IMR-90 (cell line): ENCODE measurements around the gene MSH3. TPM values are rescaled to one million over a fixed set of nuclear protein-coding genes. Genes with fewer than 3 reads are reported as not detected.

Source experiments
- ATAC-seq: fragments of 200-7000 bp; cut with Tn5 transposase; 2 replicates; pipeline ENCODE4 v1.9.1; 2020; ENCODE audit warnings: low read depth, mild to moderate bottlenecking, moderate library complexity
- BruUV-seq: library from RNA; stranded (reverse); fragments of 400-500 nt; replicated peaks from 2 replicates; lab custom pipeline; 2021; lab: Mats Ljungman, UMichigan
- CTCF ChIA-PET: fragments of 300-600 bp; formaldehyde crosslinking; extraction: SDS; loops from one replicate; lab custom pipeline; 2021; ENCODE audit warnings: antibody characterized with exemption; lab: Yijun Ruan, JAX
- POLR2A ChIA-PET: fragments of 300-600 bp; sonication (Branson Sonifier 250); formaldehyde crosslinking; loops from one replicate; lab custom pipeline; 2022; ENCODE audit warnings: antibody characterized with exemption; ENCODE audit not compliant: unreplicated experiment; lab: Charles Lee
- DNase-seq: peaks from one replicate; pipeline ENCODE4 v3.0.0; 2013
- H2AFZ ChIP-seq: replicated peaks from 2 replicates; pipeline ENCODE3; 2013; ENCODE audit warnings: low read length, mild to moderate bottlenecking; ENCODE audit not compliant: poor library complexity
- H2AK5ac ChIP-seq: 2 replicates; pipeline ENCODE4 v1.6.1; 2013; ENCODE audit warnings: low read depth, low read length, inconsistent platforms
- H2AK9ac ChIP-seq: replicated peaks from 2 replicates; pipeline ENCODE3; 2013; ENCODE audit warnings: mild to moderate bottlenecking, low read depth, low read length, moderate library complexity; ENCODE audit not compliant: poor library complexity
- H2BK120ac ChIP-seq: 2 replicates; pipeline ENCODE4 v1.6.1; 2013; ENCODE audit warnings: low read depth, low read length, inconsistent platforms
- H2BK15ac ChIP-seq: 3 replicates; pipeline ENCODE4 v1.6.1; 2013; ENCODE audit warnings: low read depth, low read length, inconsistent platforms
- H2BK20ac ChIP-seq: 2 replicates; pipeline ENCODE4 v1.6.1; 2013; ENCODE audit warnings: low read depth, mild to moderate bottlenecking, inconsistent platforms, low read length, moderate library complexity
- H2BK5ac ChIP-seq: 2 replicates; pipeline ENCODE4 v1.6.1; 2013; ENCODE audit warnings: mild to moderate bottlenecking, low read depth, low read length, inconsistent platforms; ENCODE audit not compliant: poor library complexity, severe bottlenecking
- H3K14ac ChIP-seq: replicated peaks from 2 replicates; pipeline ENCODE4 v1.6.1; 2013; ENCODE audit warnings: low read depth, low read length, inconsistent platforms
- H3K18ac ChIP-seq: 2 replicates; pipeline ENCODE4 v1.6.1; 2013; ENCODE audit warnings: low read depth, low read length, control low read depth
- H3K23ac ChIP-seq: 2 replicates; pipeline ENCODE4 v1.6.1; 2013; ENCODE audit warnings: low read depth, low read length, inconsistent platforms
- H3K27ac ChIP-seq: 2 replicates; pipeline ENCODE4 v1.5.1; 2013; ENCODE audit warnings: mild to moderate bottlenecking, control low read depth, low read length; ENCODE audit not compliant: insufficient read depth
- H3K27me3 ChIP-seq: 2 replicates; pipeline ENCODE4 v1.6.1; 2013; ENCODE audit warnings: low read length; ENCODE audit not compliant: control insufficient read depth, insufficient read depth
- H3K36me3 ChIP-seq: 2 replicates; pipeline ENCODE4 v1.6.1; 2013; ENCODE audit warnings: low read length, mixed read lengths; ENCODE audit not compliant: control insufficient read depth, insufficient read depth
- H3K4ac ChIP-seq: 2 replicates; pipeline ENCODE4 v1.6.1; 2013; ENCODE audit warnings: low read depth, low read length, inconsistent platforms
- H3K4me1 ChIP-seq: 2 replicates; pipeline ENCODE4 v1.6.1; 2013; ENCODE audit warnings: low read length, mixed read lengths; ENCODE audit not compliant: control insufficient read depth, insufficient read depth
- H3K4me2 ChIP-seq: 2 replicates; pipeline ENCODE4 v1.6.1; 2013; ENCODE audit warnings: low read depth, mild to moderate bottlenecking, control low read depth, low read length, moderate library complexity
- H3K4me3 ChIP-seq: 2 replicates; pipeline ENCODE4 v1.5.1; 2013; ENCODE audit warnings: low read depth, mild to moderate bottlenecking, control low read depth, low read length, moderate library complexity; ENCODE audit not compliant: insufficient read depth
- H3K56ac ChIP-seq: 2 replicates; pipeline ENCODE4 v1.6.1; 2013; ENCODE audit warnings: low read length, inconsistent platforms; ENCODE audit not compliant: insufficient read depth; ENCODE audit errors: extremely low read depth
- H3K79me1 ChIP-seq, 2 experiments: 2 replicates each; pipeline ENCODE4 v1.6.1; 2013; ENCODE audit warnings: low read length in 2 of 2, inconsistent platforms in 1 of 2, low read depth in 1 of 2
- H3K9ac ChIP-seq: 2 replicates; pipeline ENCODE4 v1.6.1; 2013; ENCODE audit warnings: low read depth, low read length, control low read depth
- H3K9me1 ChIP-seq: 2 replicates; pipeline ENCODE4 v1.6.1; 2013; ENCODE audit warnings: low read length, inconsistent platforms; ENCODE audit not compliant: insufficient read depth
- H3K9me3 ChIP-seq: 2 replicates; pipeline ENCODE4 v1.6.1; 2013; ENCODE audit warnings: low read length; ENCODE audit not compliant: control insufficient read depth, insufficient read depth
- H4K20me1 ChIP-seq: 2 replicates; pipeline ENCODE4 v1.6.1; 2013; ENCODE audit warnings: low read length, inconsistent platforms; ENCODE audit not compliant: insufficient read depth
- H4K5ac ChIP-seq: 2 replicates; pipeline ENCODE4 v1.6.1; 2013; ENCODE audit warnings: mild to moderate bottlenecking, low read depth, low read length, control low read depth
- H4K8ac ChIP-seq, 2 experiments: 2 replicates each; pipeline ENCODE4 v1.6.1; 2013; ENCODE audit warnings: low read depth in 2 of 2, low read length in 2 of 2, control low read depth in 1 of 2, inconsistent platforms in 1 of 2
- H4K91ac ChIP-seq: 2 replicates; pipeline ENCODE4 v1.6.1; 2013; ENCODE audit warnings: low read depth, low read length, inconsistent platforms; ENCODE audit not compliant: insufficient read depth
- BHLHE40 ChIP-seq: fragments of 150-350 bp; IDR thresholded peaks from 2 replicates; pipeline ENCODE4 v1.6.1; 2016; ENCODE audit warnings: mild to moderate bottlenecking, low read depth, low read length
- CEBPB ChIP-seq: IDR thresholded peaks from 2 replicates; pipeline ENCODE4 v1.6.1; 2012; ENCODE audit warnings: low read depth, low read length, improper control_type of control experiment
- CHD1 ChIP-seq: IDR thresholded peaks from 2 replicates; pipeline ENCODE4 v1.6.1; 2012; ENCODE audit warnings: low read depth, low read length, improper control_type of control experiment
- FOS ChIP-seq: fragments of 150-350 bp; IDR thresholded peaks from 2 replicates; pipeline ENCODE4 v1.6.1; 2016; ENCODE audit warnings: low read depth, low read length
- MAFK ChIP-seq: IDR thresholded peaks from 2 replicates; pipeline ENCODE4 v1.6.1; 2012; ENCODE audit warnings: low read depth, low read length, improper control_type of control experiment
- MAZ ChIP-seq: IDR thresholded peaks from 2 replicates; pipeline ENCODE4 v1.6.1; 2012; ENCODE audit warnings: low read depth, mild to moderate bottlenecking, low read length, improper control_type of control experiment, moderate library complexity, borderline replicate concordance
- MXI1 ChIP-seq: IDR thresholded peaks from 2 replicates; pipeline ENCODE4 v1.6.1; 2012; ENCODE audit warnings: low read depth, mild to moderate bottlenecking, low read length, moderate library complexity, borderline replicate concordance
- NFE2L2 ChIP-seq: fragments of 150-350 bp; IDR thresholded peaks from 2 replicates; pipeline ENCODE4 v1.6.1; 2016; ENCODE audit warnings: low read depth, mild to moderate bottlenecking, low read length
- RAD21 ChIP-seq: IDR thresholded peaks from 2 replicates; pipeline ENCODE4 v1.6.1; 2012; ENCODE audit warnings: low read length, improper control_type of control experiment
- RCOR1 ChIP-seq: IDR thresholded peaks from 2 replicates; pipeline ENCODE4 v1.6.1; 2012; ENCODE audit warnings: mild to moderate bottlenecking, low read length, improper control_type of control experiment; ENCODE audit not compliant: insufficient replicate concordance
- RFX5 ChIP-seq: IDR thresholded peaks from 2 replicates; pipeline ENCODE4 v1.8.0; 2012; ENCODE audit warnings: low read depth, mild to moderate bottlenecking, low read length, moderate library complexity
- SMC3 ChIP-seq: fragments of 150-350 bp; IDR thresholded peaks from 2 replicates; pipeline ENCODE4 v1.6.1; 2016; ENCODE audit warnings: low read depth, mild to moderate bottlenecking, antibody characterized with exemption, low read length, moderate library complexity
- USF2 ChIP-seq: fragments of 150-350 bp; IDR thresholded peaks from 2 replicates; pipeline ENCODE4 v1.6.1; 2017; ENCODE audit warnings: mild to moderate bottlenecking, antibody characterized with exemption, low read length, low read depth
- WGBS, 2 experiments: methylation state at CpG; one replicate each; pipeline versions ENCODE4 v1.1.5 to v1.1.7; 2013; ENCODE audit warnings: missing lambda C conversion rate in 2 of 2; ENCODE audit not compliant: insufficient read length in 1 of 2; ENCODE audit errors: extremely low coverage in 2 of 2; 5-methylcytosine and 5-hydroxymethylcytosine counted together
- dilution Hi-C: fragments of 300-500 bp; cut with HindIII; formaldehyde crosslinking; loops from one replicate; pipeline ENCODE4 v1.14.3; 2018; ENCODE audit warnings: low sequenced_read_pairs; ENCODE audit not compliant: unreplicated experiment
- in situ Hi-C: fragments of 300-500 bp; cut with MboI; formaldehyde crosslinking; loops from 3 replicates; pipeline ENCODE4 v1.14.3; 2019; ENCODE audit warnings: low sequenced_read_pairs, inconsistent platforms, mixed read lengths
- intact Hi-C: fragments of 100-400 bp; cut with micrococcal nuclease; formaldehyde crosslinking; loops from 2 replicates; pipeline ENCODE4 v1.10.0; 2022
- polyA plus RNA-seq, 3 experiments: library from polyadenylated mRNA; depleted of rRNA; stranded (reverse); fragments of >200 nt; gene quantifications; 2 replicates each; pipeline ENCODE4 v1.2.3, GENCODE V29; 2012; ENCODE audit warnings: low replicate concordance in 1 of 3
- total RNA-seq: library from RNA; depleted of rRNA; stranded (reverse); fragments of >200 nt; gene quantifications from 2 replicates; pipeline ENCODE4 v1.2.3, GENCODE V29; 2012
- TF ChIP-seq, protein P1 (sequence below): fragments of 150-350 bp; IDR thresholded peaks from 2 replicates; pipeline ENCODE4 v1.6.1; 2016; ENCODE audit warnings: low read depth, mild to moderate bottlenecking, low read length, moderate library complexity, borderline replicate concordance
- TF ChIP-seq, protein P2 (sequence below): conservative IDR thresholded peaks from 2 replicates; pipeline ENCODE4 v1.5.1; 2012; ENCODE audit warnings: mild to moderate bottlenecking, low read depth, low read length, improper control_type of control experiment

Gene MSH3
- total and polyA plus RNA-seq, 2 of the 4 experiments (the other 2 are of a cell fraction), result 4.6 to 13.3 TPM

- dilution Hi-C loops, result no loop called here
- Histone ChIP-seq H4K20me1 (no peaks in the 10 kb centered on the region), H3K27ac (no peak overlapping the region), H3K79me1 (no peaks in the 10 kb centered on the region), H3K14ac (no peak overlapping the region), H3K4ac (no peak overlapping the region), H3K9me3 (no peaks in the 10 kb centered on the region), H3K9me1 (no peaks in the 10 kb centered on the region), H2AFZ (no peak overlapping the region), H3K4me2 (no peak overlapping the region), H2BK15ac (no peak overlapping the region), H2BK120ac (no peak overlapping the region), H2AK9ac (no peak overlapping the region), H4K8ac (no peak overlapping the region), H2AK5ac (no peak overlapping the region), H3K9ac (no peak overlapping the region), H2BK20ac (no peak overlapping the region), H3K18ac (no peak overlapping the region), H3K4me1 (no peaks in the 10 kb centered on the region), H3K4me3 (no peak overlapping the region), H4K91ac (no peak overlapping the region), H3K36me3 (0 out of 2 replicates have a peak, but pooled peaks cover 2% of the 10 kb centered on the region), H3K27me3 (no peaks in the 10 kb centered on the region), H3K23ac (no peak overlapping the region), H3K56ac (no peak overlapping the region), H2BK5ac (no peak overlapping the region), H4K5ac (no peak overlapping the region)
- BruUV-seq, result no TSS peak
- ATAC-seq (no peak), DNase-seq (no peak)
- ChIA-PET POLR2A (no interaction called here), CTCF (no interaction called here)
- in situ Hi-C loops, result no loop called here
- TF ChIP-seq RAD21 (no peak), RFX5 (no peak), MXI1 (no peak), MAFK (no peak), SMC3 (no peak), MAZ (no peak), RCOR1 (no peak), BHLHE40 (no peak), NFE2L2 (no peak), CHD1 (no peak), FOS (no peak), CEBPB (no peak), USF2 (no peak)
- TF ChIP-seq, protein P1, sequence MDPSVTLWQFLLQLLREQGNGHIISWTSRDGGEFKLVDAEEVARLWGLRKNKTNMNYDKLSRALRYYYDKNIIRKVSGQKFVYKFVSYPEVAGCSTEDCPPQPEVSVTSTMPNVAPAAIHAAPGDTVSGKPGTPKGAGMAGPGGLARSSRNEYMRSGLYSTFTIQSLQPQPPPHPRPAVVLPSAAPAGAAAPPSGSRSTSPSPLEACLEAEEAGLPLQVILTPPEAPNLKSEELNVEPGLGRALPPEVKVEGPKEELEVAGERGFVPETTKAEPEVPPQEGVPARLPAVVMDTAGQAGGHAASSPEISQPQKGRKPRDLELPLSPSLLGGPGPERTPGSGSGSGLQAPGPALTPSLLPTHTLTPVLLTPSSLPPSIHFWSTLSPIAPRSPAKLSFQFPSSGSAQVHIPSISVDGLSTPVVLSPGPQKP, result no peak
- TF ChIP-seq, protein P2, sequence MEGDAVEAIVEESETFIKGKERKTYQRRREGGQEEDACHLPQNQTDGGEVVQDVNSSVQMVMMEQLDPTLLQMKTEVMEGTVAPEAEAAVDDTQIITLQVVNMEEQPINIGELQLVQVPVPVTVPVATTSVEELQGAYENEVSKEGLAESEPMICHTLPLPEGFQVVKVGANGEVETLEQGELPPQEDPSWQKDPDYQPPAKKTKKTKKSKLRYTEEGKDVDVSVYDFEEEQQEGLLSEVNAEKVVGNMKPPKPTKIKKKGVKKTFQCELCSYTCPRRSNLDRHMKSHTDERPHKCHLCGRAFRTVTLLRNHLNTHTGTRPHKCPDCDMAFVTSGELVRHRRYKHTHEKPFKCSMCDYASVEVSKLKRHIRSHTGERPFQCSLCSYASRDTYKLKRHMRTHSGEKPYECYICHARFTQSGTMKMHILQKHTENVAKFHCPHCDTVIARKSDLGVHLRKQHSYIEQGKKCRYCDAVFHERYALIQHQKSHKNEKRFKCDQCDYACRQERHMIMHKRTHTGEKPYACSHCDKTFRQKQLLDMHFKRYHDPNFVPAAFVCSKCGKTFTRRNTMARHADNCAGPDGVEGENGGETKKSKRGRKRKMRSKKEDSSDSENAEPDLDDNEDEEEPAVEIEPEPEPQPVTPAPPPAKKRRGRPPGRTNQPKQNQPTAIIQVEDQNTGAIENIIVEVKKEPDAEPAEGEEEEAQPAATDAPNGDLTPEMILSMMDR, result no peak
- intact Hi-C loops, result no loop called here
- WGBS, 2 experiments, result no CpG with 5 or more reads among the region's 3 CpGs
Observed at GRCh38 chr5:80884086-80884813, 229.8 kb downstream of the MSH3 start.
